Lower leg skin (tissue), 4 donors: Measurements from ENCODE around the gene BRAP. TPM values are rescaled to one million over a fixed set of nuclear protein-coding genes. Genes with fewer than 3 reads are reported as not detected.

Source experiments
- total RNA-seq, 4 donors: library from RNA; depleted of rRNA; stranded (reverse); fragments of >200 nt; gene quantifications; one replicate each; pipeline ENCODE4 v1.1.0, GENCODE V29; 2016

The BRAP gene
- total RNA-seq, 4 donors from 2014 or later = 18.0 to 25.2 (median 22.0) TPM

Other genes starting within 250 kb of the BRAP start
- gene ATXN2, start 86.6 kb downstream of the BRAP start, total RNA-seq = 10 to 100 TPM; 20.3 to 42.9 (median 25.9) TPM
- gene ACAD10, start 97 bp upstream of the BRAP start, total RNA-seq = 10 to 100 TPM; 23.1 to 40.5 (median 24.3) TPM
- 100 to 1,000 TPM; 151 to 179 (median 157) TPM for gene ALDH2, start 81.0 kb upstream of the BRAP start, total RNA-seq
- 10 to 100 TPM; 34.8 to 60.5 (median 49.5) TPM for gene MAPKAPK5, start 156.3 kb upstream of the BRAP start, total RNA-seq